DMS53 treated with DMSO at 0.1 percent for 48 hours (cell line): ENCODE measurements around the gene CEP85L.

Source experiments
- DNase-seq: peaks from one replicate; lab custom pipeline; 2025; ENCODE audit not compliant: unreplicated experiment; lab: John Stamatoyannopoulos, UW

The CEP85L gene

DNA sequence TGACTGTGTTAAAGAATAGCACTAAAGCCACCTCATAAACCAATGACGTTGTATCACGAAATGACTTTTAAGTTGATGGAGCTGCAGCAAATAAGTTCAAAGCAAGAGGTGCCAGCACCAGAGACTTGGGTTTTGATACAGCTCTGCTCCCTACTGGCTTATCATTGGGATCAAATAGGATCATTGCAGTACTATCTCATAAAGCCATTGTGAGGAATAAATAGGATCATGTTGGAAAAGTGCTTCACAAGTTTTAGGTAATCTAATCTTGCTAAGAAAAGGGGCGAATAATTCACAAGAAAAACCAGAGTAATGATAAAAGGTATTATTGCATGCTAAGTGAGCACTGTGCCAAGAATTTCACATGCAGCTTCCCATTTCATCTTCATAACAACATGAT, 10.4 kb upstream of the CEP85L start:
- no peak for DNase-seq

DNA sequence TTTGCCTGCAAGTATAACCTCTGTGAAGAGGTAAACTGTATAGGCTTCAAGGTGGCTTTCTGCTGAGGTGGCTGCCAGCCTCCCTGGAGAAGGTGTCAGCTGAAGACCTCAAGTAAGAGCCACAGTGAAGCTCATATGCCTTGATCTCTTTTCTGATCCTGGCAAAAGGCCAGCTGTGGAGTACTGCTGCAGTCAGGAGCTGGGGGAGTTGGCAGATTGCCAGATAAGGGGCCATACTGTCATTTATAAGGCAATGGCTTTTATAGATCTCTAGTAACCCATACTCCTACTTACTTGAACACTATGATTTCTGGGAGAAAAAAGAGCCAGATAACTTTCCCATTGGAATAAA, 8.8 kb upstream of the CEP85L start:
- no peak for DNase-seq

DNA sequence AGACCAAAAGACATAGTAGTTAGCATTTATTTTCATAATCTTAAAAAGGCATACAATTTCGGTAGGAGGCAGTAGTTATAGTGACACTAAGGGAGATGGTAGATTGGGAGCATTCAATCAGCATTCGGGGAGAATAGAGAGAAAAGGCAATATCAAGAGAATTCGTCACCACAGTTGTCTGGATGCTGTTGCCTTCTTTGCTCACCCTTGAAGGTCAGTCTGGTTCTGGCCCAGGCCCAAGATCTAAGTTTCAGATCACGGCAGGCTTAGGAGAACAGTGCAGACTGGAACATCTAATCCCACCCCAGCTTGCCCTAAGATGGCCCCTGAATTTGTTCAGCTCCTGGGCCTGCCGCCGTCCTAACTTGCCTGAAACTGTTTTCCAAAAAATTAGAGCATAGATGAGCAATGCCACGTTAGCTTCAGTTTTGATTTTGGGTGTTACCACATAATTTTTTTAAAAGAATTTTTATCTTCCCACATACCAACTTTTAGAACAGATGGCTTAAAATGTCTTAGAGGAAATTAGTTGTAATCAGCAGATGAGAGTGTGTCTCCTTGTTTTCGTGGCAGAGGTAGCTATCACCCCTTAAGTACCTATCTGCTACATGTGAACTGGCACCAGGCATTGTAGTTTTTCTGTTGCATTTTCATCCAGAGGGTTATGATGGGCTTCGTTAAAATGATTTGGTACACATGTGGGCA, 8.3 kb upstream of the CEP85L start:
- DNase-seq = no peak

DNA sequence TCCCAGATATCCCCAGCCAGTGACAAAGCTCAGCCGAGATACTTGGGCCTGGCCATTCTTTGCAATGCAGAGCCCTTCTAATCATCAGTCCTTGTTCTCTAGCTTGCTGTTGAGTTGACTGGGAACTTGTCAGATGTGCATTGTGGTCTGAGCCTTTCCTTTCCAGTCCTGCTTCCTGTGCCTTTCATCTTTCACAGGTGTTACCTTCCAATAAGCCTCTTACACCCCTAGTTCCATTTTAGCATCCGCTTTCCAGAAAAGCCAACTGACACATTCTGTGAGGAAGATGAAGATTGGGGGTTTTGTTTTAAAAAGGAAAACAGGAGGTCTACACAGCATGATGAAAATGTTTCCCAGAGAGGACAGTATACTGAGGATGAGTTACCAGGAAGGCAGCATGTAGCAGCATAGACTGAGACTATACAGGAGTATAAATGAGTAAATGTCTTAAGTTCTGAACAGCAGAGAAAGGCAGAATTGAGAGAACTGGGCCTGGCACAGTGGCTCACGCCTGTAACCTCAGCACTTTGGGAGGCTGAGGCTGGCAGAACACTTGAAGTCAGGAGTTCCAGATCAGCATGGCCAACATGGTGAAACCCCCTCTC, 5.6 kb upstream of the CEP85L start:
- DNase-seq = no peak

DNA sequence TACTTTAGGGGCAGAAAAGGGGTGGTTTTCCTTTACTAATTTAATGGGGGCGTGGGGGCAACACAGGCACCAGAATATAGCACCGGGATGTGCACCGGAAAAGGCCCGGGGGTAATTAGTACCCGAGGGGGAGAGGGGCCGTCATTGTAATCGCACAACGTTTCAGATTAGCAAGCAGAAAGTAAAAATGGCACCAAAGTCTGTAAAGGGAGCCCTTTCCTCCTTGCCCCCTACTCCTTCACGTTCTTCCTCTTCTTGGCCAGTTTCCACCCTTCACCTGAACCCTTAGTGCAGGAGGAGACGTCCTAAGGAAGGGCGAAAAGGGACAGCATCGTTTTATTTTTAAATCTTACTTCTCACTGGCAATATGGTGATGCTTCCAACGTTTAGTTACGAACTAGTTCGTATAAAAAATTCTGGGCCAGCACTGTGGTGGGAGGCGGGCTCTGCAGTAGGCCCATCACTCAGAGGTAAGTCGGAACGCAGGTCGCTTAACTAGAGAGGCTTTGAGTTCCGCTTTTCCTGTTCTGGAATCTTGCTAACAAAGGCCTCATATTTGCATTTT, 742 bp upstream of the CEP85L start:
- no peak for DNase-seq

DNA sequence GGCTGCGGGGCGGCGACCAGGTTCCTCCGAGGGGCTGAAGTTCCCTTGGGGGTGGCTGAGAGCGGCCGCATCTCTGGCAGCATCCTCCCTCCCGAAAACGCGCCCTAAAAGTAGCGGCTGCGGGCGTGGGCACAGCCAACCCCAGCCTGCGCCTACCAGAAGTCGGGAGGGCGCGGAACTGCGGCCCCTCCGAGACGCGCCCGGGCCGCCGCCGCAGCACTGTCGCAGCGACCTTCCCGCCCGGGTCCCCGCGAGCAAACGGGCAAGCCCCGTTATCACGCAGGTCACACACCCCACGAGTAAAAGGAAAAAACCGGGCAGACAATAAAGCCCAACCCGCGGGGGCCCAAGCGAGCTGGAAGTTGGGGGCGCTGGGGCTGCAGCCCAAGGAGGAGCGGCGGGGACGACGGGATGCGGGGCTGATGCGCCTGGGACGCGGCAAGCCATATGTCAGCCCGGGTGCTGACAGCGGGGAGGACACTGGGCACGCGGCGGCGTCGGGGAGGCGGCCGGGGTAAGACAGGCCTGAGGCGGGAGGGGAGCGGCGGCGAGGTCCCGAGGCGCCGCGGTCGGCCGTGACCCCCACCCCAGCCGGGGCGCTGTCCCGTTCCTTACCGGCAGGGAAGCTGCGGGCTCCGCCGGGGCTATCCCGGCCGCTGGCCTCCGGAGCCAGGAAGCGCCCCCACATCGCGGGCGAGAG, 659 bp downstream of the CEP85L start:
- DNase-seq = no peak

DNA sequence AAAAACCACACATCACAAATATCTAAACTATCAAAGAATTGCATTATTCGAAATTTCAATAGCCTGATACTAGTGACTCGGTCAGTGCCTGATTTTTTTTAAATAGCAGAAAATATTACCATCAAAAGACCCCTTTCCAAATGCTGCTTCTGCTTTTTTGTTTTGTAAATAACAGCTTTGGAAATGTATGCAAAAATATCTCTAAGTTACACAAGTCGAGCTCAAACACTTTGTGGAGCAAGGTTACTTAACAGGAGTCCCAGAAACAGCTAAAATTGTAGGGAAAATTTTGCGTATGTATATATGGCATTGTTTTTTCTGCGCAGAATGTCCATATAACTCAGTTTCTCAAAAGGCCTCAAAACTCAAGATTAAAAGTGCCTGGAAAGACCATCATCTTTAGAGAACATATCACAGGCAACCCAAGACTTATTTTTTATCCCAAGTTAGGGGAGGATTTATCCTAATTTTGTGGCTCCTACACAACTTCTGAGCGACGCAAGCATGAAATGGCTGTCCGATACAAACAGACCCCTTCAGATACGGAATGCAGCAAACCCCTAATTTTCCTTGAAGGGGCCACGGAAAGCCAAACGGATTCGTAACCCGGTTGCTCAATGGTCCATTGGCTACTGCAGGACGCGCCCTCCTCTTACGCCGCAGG, 1.3 kb downstream of the CEP85L start:
- no peak for DNase-seq

DNA sequence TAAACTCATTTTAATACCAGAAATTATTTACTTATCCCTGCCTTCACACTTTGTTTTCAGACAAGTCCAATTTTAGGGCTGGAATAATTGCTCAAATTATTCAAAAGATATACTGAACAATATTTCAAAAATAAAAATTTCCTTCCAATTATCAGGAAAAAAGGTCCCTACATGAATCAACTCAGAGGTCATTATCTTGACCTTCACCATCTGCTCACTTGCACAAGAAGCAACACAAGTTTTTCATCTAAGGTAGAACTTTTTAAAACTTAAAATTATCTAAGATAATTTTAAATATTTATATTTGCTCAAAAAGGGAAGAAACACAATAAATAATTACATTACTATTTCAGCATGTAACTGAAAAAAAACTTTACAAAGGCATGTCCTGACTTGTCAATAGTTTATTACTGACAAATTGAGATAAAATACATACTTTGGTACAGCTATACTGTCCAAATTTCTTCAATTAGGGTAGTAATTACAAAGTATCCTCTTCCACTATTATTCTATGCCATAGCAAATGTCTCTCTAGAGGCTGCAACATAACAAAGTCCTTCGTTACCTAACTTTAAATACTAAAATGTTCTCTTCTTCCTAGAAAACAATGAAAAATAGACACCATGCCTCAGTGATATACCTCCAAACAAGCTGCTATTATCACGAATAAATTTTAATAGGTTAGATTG, 2.4 kb downstream of the CEP85L start:
- no peak for DNase-seq

DNA sequence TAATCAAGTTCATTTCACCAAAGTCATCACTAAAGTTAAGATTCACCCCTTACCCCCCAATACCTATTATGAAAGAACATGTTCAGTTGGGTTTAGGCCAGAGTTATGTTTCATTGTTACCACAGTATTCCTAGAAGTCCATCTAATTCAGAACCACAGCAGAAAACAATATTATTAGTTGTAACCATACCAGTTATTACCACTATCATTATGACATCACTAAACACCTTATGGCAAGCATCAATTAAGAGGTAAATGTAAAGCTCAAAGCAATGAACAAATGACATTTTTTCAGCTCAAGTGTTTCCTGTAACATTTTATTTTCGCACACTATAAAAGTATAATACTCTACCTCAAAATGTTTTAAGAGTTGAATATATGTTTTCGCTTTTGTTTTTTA, 4.4 kb downstream of the CEP85L start:
- DNase-seq = no peak

DNA sequence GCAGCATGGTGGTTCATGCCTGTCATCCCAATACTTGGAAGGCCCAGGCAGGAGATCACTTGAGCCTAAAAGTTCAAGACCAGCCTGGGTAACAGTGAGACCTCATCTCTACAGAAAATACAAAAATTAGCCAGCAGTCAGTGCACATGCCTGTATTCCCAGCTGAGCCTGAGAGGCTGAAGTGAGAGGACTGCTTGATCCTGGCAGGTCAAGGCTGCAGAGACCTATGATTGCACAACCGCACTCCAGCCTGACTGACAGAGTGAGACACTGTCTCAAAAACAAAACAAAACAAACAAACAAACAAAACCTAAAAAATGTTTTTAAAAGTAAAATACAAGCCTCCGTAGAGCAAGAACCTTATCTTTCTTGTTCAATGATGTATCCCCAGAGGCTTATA, 6.0 kb downstream of the CEP85L start:
- no peak for DNase-seq

DNA sequence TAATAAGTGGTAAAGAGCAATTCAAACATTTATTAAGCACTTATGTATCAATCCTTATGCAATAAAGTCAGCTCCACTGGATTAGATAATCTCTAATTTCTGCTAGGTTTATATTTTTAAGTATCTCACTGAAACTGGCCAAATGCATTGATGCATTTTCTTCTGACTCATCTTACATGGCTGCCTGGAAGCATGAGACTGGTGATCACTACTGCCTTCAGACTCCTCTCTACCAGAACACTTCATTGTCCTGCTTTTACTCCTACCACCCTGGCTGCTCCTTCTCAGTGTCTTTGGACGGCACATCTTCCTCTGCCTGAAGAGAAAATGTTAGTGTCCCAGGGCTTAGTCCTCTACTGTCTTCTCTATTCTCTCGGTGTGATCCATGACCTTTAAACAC, 7.4 kb downstream of the CEP85L start:
- no peak for DNase-seq

DNA sequence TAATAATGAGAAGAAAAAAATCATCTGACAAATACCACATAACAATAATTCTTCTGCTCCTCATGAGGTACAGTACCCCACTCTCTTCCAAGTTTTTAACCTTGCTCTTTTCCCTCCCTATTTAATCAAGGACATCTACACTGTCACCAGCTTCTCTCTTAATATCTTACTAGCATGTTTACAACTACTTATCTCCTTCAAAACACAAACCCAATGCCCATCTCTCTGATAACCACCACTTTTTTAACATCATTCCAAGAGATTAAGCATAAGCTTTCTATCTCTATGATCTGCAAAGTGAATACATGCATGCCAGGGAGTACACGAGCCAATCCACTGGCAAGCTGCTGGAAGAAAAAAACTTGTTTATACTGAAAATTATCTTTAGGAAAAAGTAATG, 10.3 kb downstream of the CEP85L start:
- DNase-seq = no peak

DNA sequence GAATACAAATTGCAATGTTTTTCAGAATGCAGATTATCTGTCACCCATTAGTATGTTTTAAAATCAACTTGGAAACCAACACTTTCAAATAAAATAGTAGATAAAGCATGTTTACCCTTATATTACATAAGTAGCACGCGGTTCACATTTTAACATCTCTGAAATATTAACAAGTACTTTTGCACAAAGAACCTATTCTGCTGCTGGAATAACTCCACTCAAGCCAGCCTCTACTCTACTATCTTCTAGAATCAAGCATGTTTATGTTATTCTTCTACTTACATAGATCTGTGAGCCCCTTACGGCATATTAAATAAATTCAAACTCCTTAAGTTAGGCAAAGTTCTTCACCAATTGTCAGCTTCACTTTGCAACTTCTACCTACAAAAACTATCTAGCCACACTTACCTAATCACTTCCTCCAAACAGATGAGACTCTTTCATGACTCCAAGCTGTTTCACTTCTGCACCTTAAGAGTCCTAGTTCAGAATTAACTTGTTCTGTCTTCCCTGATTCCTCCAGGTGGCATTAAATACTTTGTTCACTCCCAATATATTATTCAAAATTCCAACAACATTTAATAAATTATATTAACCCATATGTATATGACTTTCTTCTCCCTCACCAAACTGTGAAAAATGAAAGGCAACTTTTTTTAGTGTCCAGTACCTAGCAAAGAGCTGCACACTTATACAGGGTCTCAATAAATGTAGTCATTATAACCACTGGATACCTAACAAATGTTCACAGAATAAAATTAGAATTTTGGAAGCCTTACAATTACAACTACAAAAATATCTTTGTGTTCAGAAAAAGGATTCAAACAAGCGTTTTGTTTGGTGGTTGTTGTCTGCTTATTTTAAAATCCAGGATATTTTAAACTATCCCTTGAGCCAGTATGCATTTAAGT, 12.1 kb downstream of the CEP85L start:
- no peak for DNase-seq

DNA sequence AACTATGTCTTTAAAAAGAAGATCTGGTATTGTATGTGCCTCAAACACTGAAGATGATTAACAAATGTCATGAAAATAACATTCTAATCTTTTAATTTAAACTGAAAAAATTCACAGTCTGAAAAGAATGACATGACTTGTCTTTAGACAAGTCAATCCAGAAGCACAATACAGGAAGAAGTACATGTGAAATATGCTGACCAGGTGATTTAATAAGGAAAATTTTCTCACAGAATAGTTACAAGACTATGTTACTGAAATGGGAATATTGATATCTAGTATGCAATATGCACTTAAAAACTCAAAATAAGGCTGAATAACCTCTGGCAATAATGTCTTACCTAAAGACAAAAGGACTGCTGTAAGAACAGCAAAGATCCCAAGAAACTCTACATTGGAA, 13.1 kb downstream of the CEP85L start:
- no peak for DNase-seq

DNA sequence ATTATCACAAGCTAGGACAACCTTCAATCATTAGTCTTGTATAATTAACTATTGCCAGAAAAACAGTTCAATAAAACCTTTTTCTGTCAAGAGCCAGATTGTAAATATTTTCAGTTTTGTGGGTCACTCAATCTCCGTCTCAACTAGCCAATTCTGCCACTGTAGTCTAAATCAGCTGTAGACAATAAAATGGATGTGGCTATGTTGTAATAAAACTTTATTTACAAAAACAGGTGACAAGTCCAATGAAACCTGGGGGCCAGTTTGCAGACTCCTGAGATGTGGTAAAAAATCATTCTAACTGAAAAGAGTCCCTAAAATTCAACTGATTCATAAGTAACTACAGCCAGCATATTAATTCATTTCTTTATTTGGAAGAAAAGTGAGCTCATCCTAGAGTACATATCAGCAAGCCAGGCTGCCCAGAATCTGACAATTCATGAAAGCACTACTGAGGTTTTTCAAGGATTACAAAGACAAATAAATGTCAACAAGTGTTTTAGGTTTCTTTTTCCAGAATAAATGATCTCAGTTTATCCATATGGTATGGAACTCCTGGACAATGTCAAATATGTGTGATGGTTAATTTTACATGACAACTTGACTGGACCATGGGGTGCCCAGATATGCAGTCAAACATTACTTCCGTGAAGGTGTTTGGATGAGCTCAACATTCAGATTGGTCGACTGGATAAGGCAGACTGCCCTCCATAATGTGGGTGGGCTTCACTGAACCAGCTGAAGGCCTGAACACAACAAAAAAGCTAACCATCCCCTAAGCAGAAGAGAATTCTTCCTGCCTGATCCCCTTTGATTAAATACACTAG, 15.3 kb downstream of the CEP85L start:
- DNase-seq = no peak

DNA sequence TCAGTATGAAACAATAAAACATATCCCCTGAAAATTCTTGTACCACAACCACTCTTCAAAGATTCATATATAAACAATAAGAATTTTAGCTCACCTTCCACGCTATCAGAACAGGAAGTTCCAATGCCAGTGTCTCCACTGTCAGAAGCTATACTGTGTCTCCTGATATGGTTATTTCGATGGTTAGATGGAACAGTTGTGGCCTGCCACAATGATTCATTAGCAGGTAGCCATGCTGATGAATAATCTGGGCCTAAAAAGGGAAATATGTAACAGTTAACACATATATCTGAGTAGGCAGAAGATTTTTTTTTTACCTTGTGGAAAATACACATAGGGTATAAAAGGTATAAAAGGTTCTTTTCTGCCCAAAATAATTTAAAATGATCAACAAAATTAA, 19.0 kb downstream of the CEP85L start:
- DNase-seq = no peak

DNA sequence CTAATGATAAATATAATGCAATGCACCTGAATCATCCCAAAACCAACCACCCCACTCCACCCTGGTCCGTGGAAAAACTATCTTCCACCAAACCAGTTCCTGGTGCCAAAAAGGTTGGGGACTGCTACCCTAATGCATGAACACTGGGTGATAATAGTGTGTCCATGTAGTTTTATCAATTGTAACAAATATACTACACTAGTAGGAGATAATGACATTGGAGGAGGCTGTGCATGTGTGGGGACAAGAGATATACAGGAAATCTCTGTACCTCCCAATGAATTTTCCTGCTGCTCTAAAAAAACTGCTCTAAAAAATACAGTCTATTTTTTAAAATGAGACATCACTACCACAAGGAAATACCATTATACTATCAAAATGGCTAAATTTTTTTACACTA, 20.5 kb downstream of the CEP85L start:
- DNase-seq = no peak

DNA sequence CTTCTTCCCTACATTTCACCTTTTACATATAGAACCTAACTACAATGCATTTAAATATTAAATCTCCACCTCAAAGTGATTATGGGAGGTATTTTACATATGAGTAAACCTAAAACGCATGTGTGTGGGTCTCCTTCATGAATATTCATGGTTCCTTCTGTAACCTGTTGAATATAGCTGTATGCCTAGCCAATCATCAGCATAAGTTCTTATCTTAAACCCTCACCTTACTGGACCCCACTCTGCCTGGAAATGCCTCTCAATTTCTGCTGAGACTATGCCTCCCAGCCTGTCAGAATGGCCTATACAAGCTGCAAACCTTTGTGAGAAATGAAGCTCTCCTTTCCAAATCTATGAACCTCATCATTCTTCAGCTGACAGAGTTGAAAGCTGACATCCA, 21.3 kb downstream of the CEP85L start:
- DNase-seq = no peak

DNA sequence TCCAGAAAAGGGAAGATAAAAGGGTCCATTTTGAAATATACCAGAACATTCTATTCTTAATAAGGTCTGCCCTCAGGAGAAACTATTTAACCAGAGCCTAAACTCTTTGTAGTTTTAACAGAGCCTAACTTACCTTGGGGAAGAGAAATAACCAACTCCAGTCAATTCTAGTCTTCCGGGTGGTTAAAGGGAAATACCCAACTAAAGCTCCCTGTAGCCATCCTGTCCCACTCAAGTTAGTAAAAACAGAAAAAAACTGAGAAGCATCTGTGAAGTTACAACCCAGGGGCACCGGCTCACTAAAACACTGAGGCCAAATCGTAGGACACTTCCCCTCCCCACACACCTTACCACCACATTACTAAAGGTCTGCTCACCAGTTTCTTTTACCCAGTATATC, 23.7 kb downstream of the CEP85L start:
- no peak for DNase-seq
